Loucy (cell line): Measurements from ENCODE around the gene POFUT1.
A peak's percentile ranks its signal among the peaks of the same experiment; 100 is the strongest.

Source experiments
- H2AFZ ChIP-seq: fragments of 200-600 bp; sonication (generic); 2 replicates; pipeline ENCODE4 v1.6.0; 2016; ENCODE audit warnings: antibody characterized with exemption, mild to moderate bottlenecking, low read length, moderate library complexity
- H3F3A ChIP-seq: fragments of 200-600 bp; 2 replicates; pipeline ENCODE4 v1.6.0; 2016; ENCODE audit warnings: antibody characterized with exemption, low read depth, mild to moderate bottlenecking
- H3K27me3 ChIP-seq: fragments of 200-600 bp; sonication (generic); 2 replicates; pipeline ENCODE4 v1.6.1; 2014; ENCODE audit warnings: low read length, mild to moderate bottlenecking; ENCODE audit not compliant: insufficient read depth, poor library complexity, severe bottlenecking
- H3K36me3 ChIP-seq: fragments of 200-600 bp; sonication (generic); 2 replicates; pipeline ENCODE4 v1.6.1; 2016; ENCODE audit warnings: low read length; ENCODE audit not compliant: insufficient read depth
- H3K4me1 ChIP-seq: fragments of 200-600 bp; sonication (generic); 2 replicates; pipeline ENCODE4 v1.5.1; 2014; ENCODE audit warnings: low read length, mild to moderate bottlenecking; ENCODE audit not compliant: insufficient read depth, poor library complexity, severe bottlenecking
- H3K4me2 ChIP-seq: fragments of 200-600 bp; sonication (generic); 2 replicates; pipeline ENCODE4 v1.6.0; 2014; ENCODE audit warnings: antibody characterized with exemption, low read length, low read depth, mild to moderate bottlenecking; ENCODE audit not compliant: poor library complexity, severe bottlenecking
- H3K4me3 ChIP-seq: fragments of 200-600 bp; sonication (generic); 2 replicates; pipeline ENCODE4 v1.5.1; 2014; ENCODE audit warnings: low read length, mild to moderate bottlenecking, mixed read lengths; ENCODE audit not compliant: poor library complexity, severe bottlenecking
- H3K79me2 ChIP-seq: fragments of 200-600 bp; sonication (generic); 2 replicates; pipeline ENCODE4 v1.6.1; 2014; ENCODE audit warnings: low read length; ENCODE audit not compliant: insufficient read depth
- H3K9ac ChIP-seq: fragments of 200-600 bp; sonication (generic); 2 replicates; pipeline ENCODE4 v1.6.0; 2014; ENCODE audit warnings: mild to moderate bottlenecking, low read depth, low read length, moderate library complexity; ENCODE audit not compliant: poor library complexity, severe bottlenecking
- H3K9me2 ChIP-seq: fragments of 200-600 bp; sonication (generic); replicated peaks from 2 replicates; pipeline ENCODE4 v1.6.1; 2016; ENCODE audit warnings: low read depth, low read length, mixed read lengths
- H3K9me3 ChIP-seq: fragments of 200-600 bp; sonication (generic); 2 replicates; pipeline ENCODE4 v1.6.1; 2014; ENCODE audit warnings: mild to moderate bottlenecking, antibody characterized with exemption, low read length, low read depth; ENCODE audit not compliant: insufficient read depth
- H4K20me1 ChIP-seq: fragments of 200-600 bp; sonication (generic); 2 replicates; pipeline ENCODE4 v1.6.0; 2014; ENCODE audit warnings: antibody characterized with exemption, low read length, mild to moderate bottlenecking; ENCODE audit not compliant: insufficient read depth, poor library complexity, severe bottlenecking
- EZH2phosphoT487 ChIP-seq: fragments of 200-600 bp; IDR thresholded peaks from 2 replicates; pipeline ENCODE4 v1.6.1; 2018; ENCODE audit warnings: antibody characterized with exemption, mild to moderate bottlenecking, moderate library complexity, borderline replicate concordance
- TF ChIP-seq, protein P1 (sequence below): fragments of 200-600 bp; sonication (generic); conservative IDR thresholded peaks from 2 replicates; pipeline ENCODE4 v1.5.1; 2014; ENCODE audit warnings: mild to moderate bottlenecking, antibody characterized with exemption, low read length

Gene POFUT1

DNA sequence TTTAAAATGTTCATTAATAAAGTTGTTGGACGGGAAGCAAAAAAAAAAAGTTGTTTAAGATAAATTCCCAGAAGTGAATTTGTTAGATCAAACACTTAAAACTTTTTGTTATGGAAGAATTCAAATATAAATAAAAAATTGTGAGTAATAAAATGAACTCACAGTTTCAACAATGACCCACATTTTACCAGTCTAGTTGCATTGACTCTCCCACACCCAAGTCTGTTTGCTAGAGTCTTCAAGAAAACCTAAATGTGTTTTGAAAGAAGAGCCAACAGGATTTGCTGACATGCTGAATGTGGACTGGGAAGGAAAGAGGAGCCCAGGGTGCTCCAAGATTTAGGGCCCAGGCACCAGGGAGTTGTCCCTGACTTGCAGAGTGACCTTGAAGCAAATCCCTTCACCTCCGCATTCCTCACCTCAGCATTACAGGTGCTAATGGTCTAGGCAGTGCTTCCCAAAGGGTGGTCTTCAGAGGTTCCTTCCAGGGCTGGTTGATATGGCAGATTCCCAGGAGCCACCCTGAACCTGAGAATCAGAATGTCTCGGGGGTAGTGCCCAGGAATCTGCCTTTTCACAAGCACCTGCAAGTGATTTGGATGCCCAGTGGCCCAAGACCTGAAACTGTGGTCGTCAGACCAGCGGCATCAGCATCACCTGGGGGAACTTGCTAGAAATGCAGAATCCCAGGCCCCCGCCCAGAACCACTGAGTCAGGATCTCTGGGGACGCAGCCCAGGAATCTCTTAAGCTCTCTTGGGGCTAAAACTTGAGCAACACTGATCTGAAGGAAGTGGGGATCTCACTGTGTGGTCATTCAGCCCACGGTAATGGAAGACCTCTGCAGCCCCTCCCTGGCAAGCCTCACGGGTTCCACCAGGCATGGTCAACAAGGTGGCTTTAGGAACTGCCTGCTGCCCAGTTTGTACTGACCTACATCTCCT is 31.1 kb downstream of the POFUT1 start:
- H3K27me3 ChIP-seq, result no peaks in the 10 kb centered on the region
- H3K9me3 ChIP-seq, result no peaks in the 10 kb centered on the region
- no peaks in the 10 kb centered on the region for H3K4me1 ChIP-seq
- no peak overlapping the region for H3K4me3 ChIP-seq
- no peak overlapping the region for H3K9ac ChIP-seq
- H2AFZ ChIP-seq, result no peak overlapping the region
- no peaks in the 10 kb centered on the region for H4K20me1 ChIP-seq
- H3K4me2 ChIP-seq, result no peak overlapping the region
- no peaks in the 10 kb centered on the region for H3F3A ChIP-seq
- peaks cover 20% of the 10 kb centered on the region; the same call in 1 of the 2 replicates for H3K36me3 ChIP-seq
- no peaks in the 10 kb centered on the region for H3K79me2 ChIP-seq
- H3K9me2 ChIP-seq, result no peaks in the 10 kb centered on the region
- TF ChIP-seq, protein P1, sequence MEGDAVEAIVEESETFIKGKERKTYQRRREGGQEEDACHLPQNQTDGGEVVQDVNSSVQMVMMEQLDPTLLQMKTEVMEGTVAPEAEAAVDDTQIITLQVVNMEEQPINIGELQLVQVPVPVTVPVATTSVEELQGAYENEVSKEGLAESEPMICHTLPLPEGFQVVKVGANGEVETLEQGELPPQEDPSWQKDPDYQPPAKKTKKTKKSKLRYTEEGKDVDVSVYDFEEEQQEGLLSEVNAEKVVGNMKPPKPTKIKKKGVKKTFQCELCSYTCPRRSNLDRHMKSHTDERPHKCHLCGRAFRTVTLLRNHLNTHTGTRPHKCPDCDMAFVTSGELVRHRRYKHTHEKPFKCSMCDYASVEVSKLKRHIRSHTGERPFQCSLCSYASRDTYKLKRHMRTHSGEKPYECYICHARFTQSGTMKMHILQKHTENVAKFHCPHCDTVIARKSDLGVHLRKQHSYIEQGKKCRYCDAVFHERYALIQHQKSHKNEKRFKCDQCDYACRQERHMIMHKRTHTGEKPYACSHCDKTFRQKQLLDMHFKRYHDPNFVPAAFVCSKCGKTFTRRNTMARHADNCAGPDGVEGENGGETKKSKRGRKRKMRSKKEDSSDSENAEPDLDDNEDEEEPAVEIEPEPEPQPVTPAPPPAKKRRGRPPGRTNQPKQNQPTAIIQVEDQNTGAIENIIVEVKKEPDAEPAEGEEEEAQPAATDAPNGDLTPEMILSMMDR, result no peak

DNA sequence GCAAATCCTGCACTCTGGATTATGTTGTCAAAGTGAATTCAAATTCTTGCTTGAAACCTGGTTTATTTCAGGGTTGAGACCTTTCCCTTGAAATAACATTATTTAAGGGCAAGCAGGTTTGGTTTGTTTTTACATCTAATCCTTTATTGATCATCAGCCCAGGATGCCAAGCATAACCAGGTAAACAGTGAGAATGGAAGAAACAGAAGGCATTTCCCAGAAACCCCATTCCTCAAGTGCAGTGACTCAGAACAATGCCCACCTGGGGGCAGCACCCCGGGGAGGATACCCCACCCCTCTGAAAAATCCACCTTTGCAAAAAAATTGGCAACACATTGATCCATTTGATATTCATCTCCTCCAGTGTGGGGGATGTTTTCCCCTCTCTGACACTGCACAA is 32.5 kb downstream of the POFUT1 start:
- Histone ChIP-seq H3K27me3 (no peaks in the 10 kb centered on the region), H3K36me3 (peaks cover 6% of the 10 kb centered on the region; the same call in 1 of the 2 replicates), H3K9ac (no peak overlapping the region), H3K4me2 (no peak overlapping the region), H3F3A (no peaks in the 10 kb centered on the region), H4K20me1 (no peaks in the 10 kb centered on the region), H3K4me3 (no peak overlapping the region), H2AFZ (no peak overlapping the region), H3K9me3 (no peaks in the 10 kb centered on the region), H3K79me2 (no peaks in the 10 kb centered on the region), H3K9me2 (no peaks in the 10 kb centered on the region), H3K4me1 (no peaks in the 10 kb centered on the region)
- TF ChIP-seq EZH2phosphoT487, result no peak
- TF ChIP-seq, protein P1, result peak; percentile 34

- Histone ChIP-seq H3K27me3 (no peaks in the 10 kb centered on the region), H3K4me1 (no peaks in the 10 kb centered on the region), H3K36me3 (no peaks in the 10 kb centered on the region), H3K4me2 (no peak overlapping the region), H3F3A (no peaks in the 10 kb centered on the region), H4K20me1 (no peaks in the 10 kb centered on the region), H3K79me2 (no peaks in the 10 kb centered on the region), H3K9me3 (no peaks in the 10 kb centered on the region), H3K9me2 (no peaks in the 10 kb centered on the region), H2AFZ (no peak overlapping the region), H3K4me3 (no peak overlapping the region), H3K9ac (no peak overlapping the region)
- TF ChIP-seq, protein P1, result no peak
- no peak for TF ChIP-seq EZH2phosphoT487
These were observed 34.1 kb downstream of the POFUT1 start for GRCh38 chr20:32241807-32242206.
